HCT116 (cell line): Measurements from ENCODE around the gene MTURN. TPM values are rescaled to one million over a fixed set of nuclear protein-coding genes. Genes with fewer than 3 reads are reported as not detected.

Source experiments
- ATAC-seq: fragments of 200-7000 bp; cut with Tn5 transposase; 2 replicates; pipeline ENCODE4 v1.9.1; 2020; ENCODE audit warnings: mild to moderate bottlenecking, moderate library complexity
- BruUV-seq: library from RNA; stranded (reverse); fragments of 400-500 nt; replicated peaks from 2 replicates; lab custom pipeline; 2021; lab: Mats Ljungman, UMichigan
- CTCF ChIA-PET: fragments of 300-600 bp; sonication (Branson Sonifier 250); formaldehyde crosslinking; loops from one replicate; lab custom pipeline; 2021; ENCODE audit warnings: antibody characterized with exemption; lab: Charles Lee
- POLR2A ChIA-PET: fragments of 300-600, 350-600 bp; sonication (Branson Sonifier 250); formaldehyde crosslinking; loops from one replicate; lab custom pipeline; 2021; ENCODE audit warnings: antibody characterized with exemption; lab: Charles Lee
- RAD21 ChIA-PET, 2 experiments: fragments of 300-600 bp; sonication (Branson Sonifier 250); formaldehyde crosslinking; loops; one replicate each; lab custom pipeline; 2023; ENCODE audit warnings: low total read pairs in 2 of 2; ENCODE audit not compliant: uncharacterized antibody in 2 of 2, unreplicated experiment in 2 of 2, low non-redundant PET in 1 of 2; lab: Charles Lee
- DNase-seq: peaks from one replicate; pipeline ENCODE4 v3.0.0-alpha.2; 2010; ENCODE audit warnings: low read depth, low spot score
- H2AFZ ChIP-seq: fragments of 200-600 bp; shearing (Covaris generic), sonication (generic); 2 replicates; pipeline ENCODE4 v1.6.1; 2017; ENCODE audit warnings: low read depth, mixed run types, mixed read lengths, antibody characterized with exemption, low read length; ENCODE audit not compliant: poor library complexity, severe bottlenecking
- H3K27ac ChIP-seq: 2 replicates; pipeline ENCODE4 v1.5.1; 2012; ENCODE audit warnings: low read depth, low read length
- H3K27me3 ChIP-seq: fragments of 200-600 bp; sonication (generic); 2 replicates; pipeline ENCODE4 v1.6.1; 2016; ENCODE audit warnings: mixed run types, low read length, mixed read lengths; ENCODE audit not compliant: insufficient read depth
- H3K36me3 ChIP-seq, 2 experiments: fragments of 200-500 bp in 1 of 2; fragments of 200-600 bp in 1 of 2; sonication (Bioruptor generic) in 1 of 2; sonication (generic) in 1 of 2; 2 replicates each; pipeline versions ENCODE4 v1.5.1 to v1.6.1; 2014 to 2016; ENCODE audit warnings: low read length in 2 of 2, inconsistent platforms in 1 of 2, mixed read lengths in 1 of 2, mixed run types in 1 of 2; ENCODE audit not compliant: insufficient read depth in 2 of 2, control insufficient read depth in 1 of 2
- H3K4me1 ChIP-seq, 2 experiments: fragments of 200-600 bp in 1 of 2; sonication (generic) in 1 of 2; 2 replicates each; pipeline versions ENCODE4 v1.5.1 to v1.6.1; 2012 to 2017; ENCODE audit warnings: low read length in 2 of 2, inconsistent platforms in 1 of 2, mild to moderate bottlenecking in 1 of 2, mixed read lengths in 1 of 2, mixed run types in 1 of 2, moderate library complexity in 1 of 2; ENCODE audit not compliant: insufficient read depth in 2 of 2, control insufficient read depth in 1 of 2
- H3K4me2 ChIP-seq: fragments of 200-600 bp; sonication (generic); 2 replicates; pipeline ENCODE4 v1.6.1; 2017; ENCODE audit warnings: mixed run types, low read length, mixed read lengths
- H3K4me3 ChIP-seq, 2 experiments: fragments of 200-600 bp in 1 of 2; sonication (generic) in 1 of 2; replicated peaks in 1 of 2; 2 replicates each; pipeline ENCODE4 v1.5.1; 2011 to 2016; ENCODE audit warnings: low read length in 2 of 2, control low read depth in 1 of 2, low read depth in 1 of 2, mild to moderate bottlenecking in 1 of 2, mixed read lengths in 1 of 2, mixed run types in 1 of 2
- H3K79me2 ChIP-seq: fragments of 200-600 bp; sonication (generic); 2 replicates; pipeline ENCODE4 v1.6.1; 2017; ENCODE audit warnings: mild to moderate bottlenecking, mixed run types, low read length, moderate library complexity, mixed read lengths; ENCODE audit not compliant: insufficient read depth
- H3K9ac ChIP-seq: fragments of 200-600 bp; sonication (generic); 2 replicates; pipeline ENCODE4 v1.6.1; 2016; ENCODE audit warnings: low read length, mixed read lengths
- H3K9me2 ChIP-seq: fragments of 200-600 bp; sonication (generic), shearing (Covaris generic); 2 replicates; pipeline ENCODE4 v1.6.1; 2017; ENCODE audit warnings: mixed run types, mild to moderate bottlenecking, moderate library complexity; ENCODE audit not compliant: insufficient read depth
- H3K9me3 ChIP-seq, 2 experiments: fragments of 200-500 bp in 1 of 2; fragments of 200-600 bp in 1 of 2; sonication (Bioruptor generic) in 1 of 2; sonication (generic) in 1 of 2; 2 replicates each; pipeline ENCODE4 v1.6.1; 2014 to 2017; ENCODE audit warnings: low read length in 2 of 2, mixed read lengths in 2 of 2, inconsistent platforms in 1 of 2, low read depth in 1 of 2, mild to moderate bottlenecking in 1 of 2, mixed run types in 1 of 2, moderate library complexity in 1 of 2; ENCODE audit not compliant: control insufficient read depth in 1 of 2, insufficient read depth in 1 of 2
- H4K20me1 ChIP-seq: fragments of 200-600 bp; sonication (generic), shearing (Covaris generic); 2 replicates; pipeline ENCODE4 v1.6.1; 2017; ENCODE audit warnings: mixed run types, mild to moderate bottlenecking, moderate library complexity; ENCODE audit not compliant: insufficient read depth
- CEBPB ChIP-seq: IDR thresholded peaks from 2 replicates; pipeline ENCODE4 v1.6.1; 2012; ENCODE audit warnings: low read depth
- EGR1 ChIP-seq: IDR thresholded peaks from 2 replicates; pipeline ENCODE4 v1.6.1; 2012; ENCODE audit warnings: low read depth
- ELF1 ChIP-seq: IDR thresholded peaks from 2 replicates; pipeline ENCODE4 v1.6.1; 2012; ENCODE audit warnings: low read depth, borderline replicate concordance
- EZH2 ChIP-seq: fragments of 200-600 bp; sonication (generic); IDR thresholded peaks from 2 replicates; pipeline ENCODE4 v1.6.1; 2017; ENCODE audit warnings: antibody characterized with exemption, mixed run types
- EZH2phosphoT487 ChIP-seq: fragments of 200-600 bp; IDR thresholded peaks from 2 replicates; pipeline ENCODE4 v1.6.1; 2018; ENCODE audit warnings: antibody characterized with exemption, borderline replicate concordance
- FOSL1 ChIP-seq: IDR thresholded peaks from 2 replicates; pipeline ENCODE4 v1.6.1; 2012; ENCODE audit warnings: low read depth
- JUND ChIP-seq: IDR thresholded peaks from 2 replicates; pipeline ENCODE4 v1.6.1; 2012
- POLR2AphosphoS5 ChIP-seq: IDR thresholded peaks from 2 replicates; pipeline ENCODE4 v1.6.1; 2011; ENCODE audit warnings: mild to moderate bottlenecking, low read depth, low read length, moderate library complexity
- SIN3A ChIP-seq: IDR thresholded peaks from 2 replicates; pipeline ENCODE4 v1.6.1; 2012; ENCODE audit warnings: low read depth
- SRF ChIP-seq: IDR thresholded peaks from 2 replicates; pipeline ENCODE4 v1.6.1; 2012; ENCODE audit warnings: low read depth
- TCF7L2 ChIP-seq: IDR thresholded peaks from 2 replicates; pipeline ENCODE4 v1.7.0; 2011; ENCODE audit warnings: borderline replicate concordance, inconsistent platforms; ENCODE audit not compliant: insufficient read depth, insufficient read length; ENCODE audit errors: extremely low read depth
- YY1 ChIP-seq: IDR thresholded peaks from 2 replicates; pipeline ENCODE4 v1.6.1; 2011; ENCODE audit warnings: low read length, low read depth, moderate library complexity, mild to moderate bottlenecking; ENCODE audit not compliant: insufficient replicate concordance; ENCODE audit errors: extremely low read depth
- ZFX ChIP-seq: fragments of 450-650 bp; IDR thresholded peaks from 2 replicates; pipeline ENCODE4 v1.6.1; 2017
- ZNF274 ChIP-seq: fragments of 200-500 bp; sonication (Bioruptor generic); IDR thresholded peaks from 2 replicates; pipeline ENCODE4 v1.6.1; 2014; ENCODE audit warnings: mild to moderate bottlenecking, low read depth, low read length, inconsistent platforms
- intact Hi-C: fragments of 100-400 bp; cut with micrococcal nuclease; formaldehyde crosslinking; loops from 2 replicates; pipeline ENCODE4 v1.10.0; 2022
- total RNA-seq: library from RNA; stranded (reverse); gene quantifications from one replicate; pipeline ENCODE4 v1.2.1, GENCODE V29; 2021; ENCODE audit not compliant: unreplicated experiment
- TF ChIP-seq, protein P1 (sequence below): IDR thresholded peaks from 2 replicates; pipeline ENCODE4 v1.6.1; 2012
- TF ChIP-seq, protein P2 (sequence below): IDR thresholded peaks from 2 replicates; pipeline ENCODE4 v1.6.1; 2011; ENCODE audit warnings: mild to moderate bottlenecking, low read length, moderate library complexity; ENCODE audit not compliant: insufficient replicate concordance; ENCODE audit errors: extremely low read depth

Gene MTURN
- total RNA-seq, 1 experiment from 2014 or later, result 7.5 TPM

DNA sequence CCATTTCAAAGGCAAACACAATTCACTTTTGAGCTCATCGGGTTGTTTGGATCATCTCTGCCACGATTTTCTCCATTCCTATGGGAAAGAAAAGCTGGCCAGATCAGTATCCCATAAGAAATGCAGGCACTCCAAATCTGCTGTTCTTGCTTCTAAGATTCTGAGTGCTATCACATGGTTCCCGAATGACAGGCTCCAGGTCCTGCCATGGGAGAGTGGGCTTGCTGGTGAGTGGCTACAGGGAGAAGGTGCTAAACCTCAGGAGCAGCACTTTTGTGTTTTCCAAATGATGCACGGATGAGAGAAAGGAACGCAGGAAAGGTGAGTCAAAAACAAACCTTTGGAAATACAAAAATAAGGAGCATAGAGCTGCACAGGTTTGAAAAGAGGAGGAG is 32.1 kb downstream of the MTURN start:
- no peaks in the 10 kb centered on the region for H3K36me3 ChIP-seq
- no peaks in the 10 kb centered on the region for H3K9me2 ChIP-seq
- H3K27me3 ChIP-seq, result no peaks in the 10 kb centered on the region
- peaks cover 0 to 10% of the 10 kb centered on the region in 2 experiments; a peak in 2 of 4 replicates for H3K4me1 ChIP-seq
- no peak overlapping the region for H3K9ac ChIP-seq
- H3K4me2 ChIP-seq, result no peak overlapping the region
- H4K20me1 ChIP-seq, result no peaks in the 10 kb centered on the region
- H3K4me3 ChIP-seq, result no peak overlapping the region
- H3K9me3 ChIP-seq, result no peaks in the 10 kb centered on the region
- no TSS peak for BruUV-seq
- intact Hi-C loops, result loop anchor here (10.0 kb wide), 1 partner anchor 578 kb away; no protein-coding TSS in a partner anchor
- POLR2A ChIA-PET, result no interaction called here
- H3K27ac ChIP-seq, result no peak overlapping the region
- RAD21 ChIA-PET, result interaction anchor here in 1 of 2 experiments (0.7 kb wide), 1 partner anchor 132 kb away, joined by 3 read pairs; no protein-coding TSS in a partner anchor
- TF ChIP-seq CEBPB (no peak), EZH2 (no peak), SRF (no peak), EGR1 (no peak), JUND (no peak), FOSL1 (no peak), YY1 (no peak), POLR2AphosphoS5 (no peak), SIN3A (no peak), ELF1 (no peak), EZH2phosphoT487 (no peak)
- ATAC-seq (no peak), DNase-seq (no peak)
- CTCF ChIA-PET, result no interaction called here
- H2AFZ ChIP-seq, result no peak overlapping the region
- no peaks in the 10 kb centered on the region for H3K79me2 ChIP-seq

DNA sequence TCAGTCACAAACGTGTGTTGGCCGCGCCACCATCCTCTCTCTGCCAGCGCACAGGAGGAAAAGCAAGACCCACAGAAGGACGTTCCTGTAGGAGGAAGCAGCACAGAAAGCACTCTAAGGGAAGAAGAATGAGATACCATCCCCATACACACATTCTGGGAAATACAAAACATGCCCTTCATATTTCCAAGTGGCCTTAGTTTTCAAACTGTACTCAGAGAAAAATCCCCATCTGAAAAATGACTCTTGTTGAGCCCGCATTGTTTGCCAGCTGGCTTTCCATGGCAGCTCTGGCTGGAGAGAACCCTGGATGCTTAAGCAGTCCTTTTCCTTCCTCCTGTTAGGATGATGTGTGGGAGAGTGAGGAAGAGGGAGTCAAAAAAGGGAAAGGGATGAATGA is 33.1 kb downstream of the MTURN start:
- ATAC-seq, result no peak
- no peak for DNase-seq
- Histone ChIP-seq H2AFZ (no peak overlapping the region), H3K9ac (no peak overlapping the region), H4K20me1 (no peaks in the 10 kb centered on the region), H3K4me1 (peaks cover 0 to 4% of the 10 kb centered on the region in 2 experiments; a peak in 1 of 4 replicates), H3K9me3 (no peaks in the 10 kb centered on the region), H3K9me2 (no peaks in the 10 kb centered on the region), H3K36me3 (no peaks in the 10 kb centered on the region), H3K27me3 (no peaks in the 10 kb centered on the region), H3K4me3 (no peak overlapping the region), H3K27ac (no peak overlapping the region), H3K4me2 (no peak overlapping the region), H3K79me2 (no peaks in the 10 kb centered on the region)
- intact Hi-C loops, result loop anchor here (10.0 kb wide), 1 partner anchor 577 kb away; no protein-coding TSS in a partner anchor
- CTCF ChIA-PET, result no interaction called here
- POLR2A ChIA-PET, result no interaction called here
- no TSS peak for BruUV-seq
- RAD21 ChIA-PET, result no interaction called here
- TF ChIP-seq ZNF274 (no peak), TCF7L2 (no peak), ZFX (no peak), SRF (no peak), POLR2AphosphoS5 (no peak)
- TF ChIP-seq, protein P1, sequence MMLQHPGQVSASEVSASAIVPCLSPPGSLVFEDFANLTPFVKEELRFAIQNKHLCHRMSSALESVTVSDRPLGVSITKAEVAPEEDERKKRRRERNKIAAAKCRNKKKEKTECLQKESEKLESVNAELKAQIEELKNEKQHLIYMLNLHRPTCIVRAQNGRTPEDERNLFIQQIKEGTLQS, result no peak
- TF ChIP-seq, protein P2, sequence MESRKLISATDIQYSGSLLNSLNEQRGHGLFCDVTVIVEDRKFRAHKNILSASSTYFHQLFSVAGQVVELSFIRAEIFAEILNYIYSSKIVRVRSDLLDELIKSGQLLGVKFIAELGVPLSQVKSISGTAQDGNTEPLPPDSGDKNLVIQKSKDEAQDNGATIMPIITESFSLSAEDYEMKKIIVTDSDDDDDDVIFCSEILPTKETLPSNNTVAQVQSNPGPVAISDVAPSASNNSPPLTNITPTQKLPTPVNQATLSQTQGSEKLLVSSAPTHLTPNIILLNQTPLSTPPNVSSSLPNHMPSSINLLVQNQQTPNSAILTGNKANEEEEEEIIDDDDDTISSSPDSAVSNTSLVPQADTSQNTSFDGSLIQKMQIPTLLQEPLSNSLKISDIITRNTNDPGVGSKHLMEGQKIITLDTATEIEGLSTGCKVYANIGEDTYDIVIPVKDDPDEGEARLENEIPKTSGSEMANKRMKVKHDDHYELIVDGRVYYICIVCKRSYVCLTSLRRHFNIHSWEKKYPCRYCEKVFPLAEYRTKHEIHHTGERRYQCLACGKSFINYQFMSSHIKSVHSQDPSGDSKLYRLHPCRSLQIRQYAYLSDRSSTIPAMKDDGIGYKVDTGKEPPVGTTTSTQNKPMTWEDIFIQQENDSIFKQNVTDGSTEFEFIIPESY, result no peak
